Middle frontal gyrus (tissue), 1 donor: Measurements from ENCODE around the gene SENP1.
"Not testable (repeated sequence)": the region's sequence is repeated elsewhere in the genome, so short reads cannot be mapped to it uniquely, and the experiment has no call there.

Source experiments
- DNase-seq: peaks from one replicate; pipeline ENCODE4 v3.0.0-alpha.2; 2015; ENCODE audit warnings: low spot score; ENCODE audit errors: extremely low spot score

SENP1 gene

GRCh38 chr12:48105867-48106680, at the start of gene SENP1:
TSS of gene SENP1 (minus strand) at chr12:48106079. CDS start at chr12:48101472, 4,607 bp downstream.
- DNase-seq, result peak; percentile 77

- no peak for DNase-seq
Measured at GRCh38 chr12:48151103-48151771, 45.4 kb upstream of the SENP1 start.

DNA sequence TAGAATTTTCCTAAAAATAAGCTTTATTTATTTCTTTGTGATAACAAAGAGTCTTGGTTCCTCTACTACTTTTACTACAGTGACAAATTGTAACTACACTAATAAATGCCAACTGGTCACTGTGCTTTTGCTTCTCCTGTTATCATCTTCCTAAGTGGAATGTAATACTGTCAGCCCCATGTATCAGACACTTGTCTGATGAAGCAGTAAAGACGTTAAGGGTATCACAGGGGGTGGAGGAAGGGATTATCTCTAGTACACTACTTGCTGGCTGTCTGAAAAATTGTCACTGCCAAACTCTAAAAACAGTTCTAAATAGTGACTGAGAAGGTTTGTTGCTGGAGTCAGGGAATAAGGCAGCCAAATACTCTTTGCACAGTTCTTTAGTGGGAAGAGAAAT, 40.1 kb upstream of the SENP1 start:
- DNase-seq, result no peak

DNA sequence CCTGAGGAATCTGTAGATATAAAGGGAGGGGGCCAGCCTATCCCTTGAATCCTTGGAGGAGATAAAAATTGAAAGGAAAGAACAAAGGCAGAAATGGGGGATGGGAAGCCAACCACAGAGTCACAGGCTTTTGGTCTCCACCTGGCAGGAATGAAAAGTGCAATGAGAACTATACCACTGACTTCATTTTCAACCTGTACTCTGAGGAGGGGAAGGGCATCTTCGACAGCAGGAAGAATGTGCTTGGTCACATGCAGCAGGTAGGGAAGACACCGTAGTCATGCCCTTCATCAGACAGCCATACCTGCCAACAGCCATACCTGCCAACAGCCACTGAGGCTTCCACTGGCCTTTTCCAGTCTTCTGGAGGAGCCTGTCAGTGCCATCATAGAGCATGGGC, 38.0 kb upstream of the SENP1 start:
- DNase-seq, result no peak

- DNase-seq, result no peak
Measured at GRCh38 chr12:48142818-48143674, 37.2 kb upstream of the SENP1 start.

DNA sequence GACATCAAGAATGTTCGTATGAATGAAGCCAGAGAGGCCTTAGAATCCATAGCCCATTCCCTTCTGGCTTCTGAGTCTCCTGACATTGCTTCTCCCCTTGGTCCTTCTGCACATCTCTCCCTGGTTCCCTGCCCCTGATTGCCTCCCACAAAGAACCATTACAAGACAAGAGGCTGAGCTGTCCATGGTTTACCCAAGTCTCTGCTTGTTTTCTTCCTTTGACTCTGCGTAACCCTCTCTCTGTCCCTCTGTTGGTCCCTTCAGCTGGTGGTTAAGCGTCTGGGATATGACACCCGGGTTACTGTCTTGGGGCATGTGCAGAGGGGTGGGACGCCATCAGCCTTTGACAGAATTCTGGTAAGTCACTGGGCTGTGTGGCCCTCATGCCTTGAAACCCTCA, 29.1 kb upstream of the SENP1 start:
- DNase-seq, result no peak

GRCh38 chr12:48132826-48133225, 26.9 kb upstream of the SENP1 start:
- DNase-seq, result no peak

- no peak for DNase-seq
Measured at GRCh38 chr12:48131517-48131916, 25.6 kb upstream of the SENP1 start.

DNA sequence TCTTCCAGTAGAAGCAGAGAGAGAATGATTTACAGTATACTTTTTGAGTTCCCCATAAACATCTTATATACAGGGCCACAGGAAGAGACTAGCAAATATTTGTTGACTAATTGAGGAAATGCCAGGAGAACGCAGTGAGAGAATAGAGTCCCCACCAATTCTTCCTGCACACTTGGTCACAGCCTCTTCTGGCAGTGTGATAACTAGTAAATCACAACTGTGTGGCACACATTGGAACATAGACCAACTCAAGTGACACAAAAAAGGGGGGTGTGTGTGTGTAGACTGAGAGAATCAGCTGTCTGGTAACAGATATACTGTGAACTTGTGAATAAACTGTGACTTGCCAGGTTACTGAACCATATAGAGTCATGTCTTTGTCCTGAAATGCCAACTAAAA, 23.5 kb upstream of the SENP1 start:
- DNase-seq, result no peak

DNA sequence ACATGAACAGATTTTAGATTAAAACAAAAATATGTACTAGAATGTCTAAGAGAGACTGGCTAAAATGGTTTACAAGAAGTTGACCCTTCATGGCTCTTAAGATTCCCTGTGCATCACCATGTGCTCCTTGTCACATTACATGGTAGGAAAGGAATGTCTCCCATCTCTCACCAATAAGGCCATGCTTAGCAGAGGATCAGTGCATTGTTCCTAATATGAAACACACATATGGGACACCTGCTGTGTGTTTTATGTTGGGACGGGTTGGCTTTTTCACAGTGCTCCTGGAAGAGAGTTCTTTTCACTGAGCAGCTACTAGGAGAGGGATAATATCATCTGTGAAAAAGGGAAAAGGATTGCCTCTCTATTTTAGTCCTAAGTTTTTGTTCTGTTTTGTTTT, 22.9 kb upstream of the SENP1 start:
- DNase-seq, result no peak

DNA sequence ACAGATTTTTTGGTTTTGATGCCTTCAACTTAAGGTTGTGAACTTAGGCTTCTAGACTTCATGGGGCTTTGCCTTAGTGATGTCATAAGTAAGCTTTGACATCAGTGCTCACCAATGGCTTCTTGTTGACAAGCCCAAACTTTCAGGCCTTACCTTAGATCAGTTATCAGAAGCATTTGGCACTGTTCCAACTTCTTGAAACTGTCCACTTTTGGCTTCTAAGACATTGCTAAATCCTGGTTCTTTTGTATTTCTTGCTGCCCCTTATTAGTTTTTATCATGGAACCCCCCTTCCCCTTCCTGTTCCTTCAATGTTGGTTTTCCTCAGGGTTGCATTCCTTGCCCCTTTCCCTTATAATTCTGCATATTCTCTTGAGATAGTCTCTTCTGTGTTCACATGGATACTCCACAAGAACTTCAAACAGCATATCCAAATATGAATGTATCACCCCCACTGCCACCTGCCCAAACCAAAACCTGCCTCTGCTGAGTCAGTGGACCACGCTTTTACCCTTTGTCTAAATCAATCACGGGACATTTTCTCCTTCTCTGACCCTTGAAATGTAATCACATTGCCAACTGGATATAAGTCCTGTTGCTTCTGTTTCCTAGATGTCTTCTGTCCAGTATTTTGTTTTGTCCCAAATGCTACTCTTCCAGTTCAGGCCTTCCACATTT, 21.2 kb upstream of the SENP1 start:
- DNase-seq, result no peak

GRCh38 chr12:48125985-48126384, 20.1 kb upstream of the SENP1 start:
- DNase-seq, result no peak

GRCh38 chr12:48125542-48125941, 19.7 kb upstream of the SENP1 start:
- not testable (repeated sequence) for DNase-seq

- no peak for DNase-seq
Measured at GRCh38 chr12:48123169-48123568, 17.3 kb upstream of the SENP1 start.

GRCh38 chr12:48122065-48122834, 16.4 kb upstream of the SENP1 start:
- no peak for DNase-seq

- DNase-seq, result no peak
Measured at GRCh38 chr12:48121522-48121921, 15.6 kb upstream of the SENP1 start.

DNA sequence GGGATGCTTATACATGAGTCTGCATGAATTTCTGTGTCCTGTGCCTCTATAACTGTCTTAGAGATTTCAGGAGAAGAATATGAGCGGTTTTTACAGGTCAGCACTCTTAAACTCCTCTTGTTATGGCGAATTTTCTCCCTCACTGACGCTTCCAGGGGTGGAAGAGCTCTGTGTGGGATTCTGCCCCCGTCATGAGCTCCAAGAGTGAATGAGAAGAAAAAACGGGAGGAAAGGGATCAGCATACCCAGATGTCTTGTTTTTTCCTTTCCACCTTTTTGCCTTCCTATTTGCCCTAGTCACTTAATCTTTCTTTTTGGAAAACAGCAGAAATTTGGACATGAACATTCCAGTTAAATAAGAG, 13.9 kb upstream of the SENP1 start:
- no peak for DNase-seq

- peak; percentile 51 for DNase-seq
Measured at GRCh38 chr12:48119078-48119833, 13.4 kb upstream of the SENP1 start, which contains the start of gene PFKM. TSS of gene PFKM (plus strand) at chr12:48119364. CDS start at chr12:48122775, 3,411 bp downstream.

DNA sequence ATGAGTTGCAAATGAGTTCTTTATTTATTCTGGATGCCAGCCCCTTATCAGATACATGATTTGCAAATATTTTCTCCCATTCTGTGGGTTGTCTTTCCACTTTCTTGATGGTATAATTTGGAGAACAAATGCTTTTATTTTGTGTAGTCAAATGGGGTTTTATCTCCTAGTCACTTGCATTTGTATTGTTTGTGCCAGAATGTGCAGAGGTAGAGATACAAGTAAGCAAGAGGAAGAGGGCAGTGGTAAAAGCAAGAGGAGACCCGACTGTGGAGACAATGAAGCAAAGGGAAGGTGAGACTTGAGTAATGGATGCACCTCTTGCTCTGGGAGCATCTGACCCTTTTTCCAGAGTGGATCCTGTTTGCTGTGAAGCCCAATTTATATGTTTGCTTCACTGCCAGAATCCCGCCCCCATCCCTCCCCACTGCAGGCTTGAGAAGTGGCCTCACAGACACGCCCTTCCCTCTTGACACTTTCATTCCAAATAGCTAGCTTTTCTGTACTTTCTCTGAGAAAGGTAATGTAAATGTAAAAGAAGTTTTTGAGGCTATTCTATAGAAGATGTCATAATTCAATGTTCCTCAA, 12.5 kb upstream of the SENP1 start:
- no peak for DNase-seq
